Neural crest cell (in vitro differentiated cells): ENCODE measurements around the gene UGT1A9. TPM values are rescaled to one million over a fixed set of nuclear protein-coding genes. Genes with fewer than 3 reads are reported as not detected.

Experiments used
- DNase-seq: peaks from one replicate; pipeline ENCODE4 v3.0.0; 2021; ENCODE audit warnings: low read depth, mixed read lengths, low spot score
- H3K27ac Mint-ChIP-seq: one replicate; pipeline ENCODE4 v1.8.0; 2021; ENCODE audit warnings: mild to moderate bottlenecking, mixed read lengths; ENCODE audit not compliant: unreplicated experiment
- H3K27me3 Mint-ChIP-seq: 2 replicates; pipeline ENCODE4 v1.8.0; 2021; ENCODE audit warnings: low read depth, mild to moderate bottlenecking, mixed read lengths
- H3K36me3 Mint-ChIP-seq: 2 replicates; pipeline ENCODE4 v1.8.0; 2021; ENCODE audit warnings: low read depth, mild to moderate bottlenecking, mixed read lengths
- H3K4me1 Mint-ChIP-seq: 2 replicates; pipeline ENCODE4 v1.8.0; 2021; ENCODE audit warnings: mixed read lengths
- H3K4me3 Mint-ChIP-seq: one replicate; pipeline ENCODE4 v1.8.0; 2021; ENCODE audit warnings: mild to moderate bottlenecking, mixed read lengths
- H3K9me3 Mint-ChIP-seq: 2 replicates; pipeline ENCODE4 v1.8.0; 2021; ENCODE audit warnings: mixed read lengths
- CTCF ChIP-seq: fragments of 200-600 bp; sonication (generic); conservative IDR thresholded peaks from 2 replicates; pipeline ENCODE4 v1.5.0; 2021; ENCODE audit warnings: antibody characterized with exemption, mild to moderate bottlenecking
- total RNA-seq: library from RNA; stranded (reverse); gene quantifications from 2 replicates; pipeline ENCODE4 v1.2.1, GENCODE V29; 2021

Gene UGT1A9
- total RNA-seq, 1 donor from 2014 or later: not detected

- no peak overlapping the region for H3K27ac Mint-ChIP-seq
- TF ChIP-seq CTCF: no peak
- DNase-seq: no peak
- no peaks in the 10 kb centered on the region for H3K27me3 Mint-ChIP-seq
- peaks cover 13% of the 10 kb centered on the region for H3K9me3 Mint-ChIP-seq
- peaks cover 11% of the 10 kb centered on the region for H3K36me3 Mint-ChIP-seq
- peaks cover 7% of the 10 kb centered on the region for H3K4me1 Mint-ChIP-seq
- H3K4me3 Mint-ChIP-seq: no peak overlapping the region
These were observed 83.3 kb downstream of the UGT1A9 start for GRCh38 chr2:233754872-233755611.

GRCh38 chr2:233756429-233757081 is 84.9 kb downstream of the UGT1A9 start:
- Mint-ChIP-seq H3K27ac (no peak overlapping the region), H3K4me3 (no peak overlapping the region), H3K9me3 (peaks cover 10% of the 10 kb centered on the region), H3K27me3 (no peaks in the 10 kb centered on the region), H3K36me3 (peaks cover 6% of the 10 kb centered on the region), H3K4me1 (peaks cover 7% of the 10 kb centered on the region)
- no peak for DNase-seq
- no peak for TF ChIP-seq CTCF

GRCh38 chr2:233758141-233758540 is 86.4 kb downstream of the UGT1A9 start:
- Mint-ChIP-seq H3K4me1 (peaks cover under 1% of the 10 kb centered on the region), H3K4me3 (no peak overlapping the region), H3K27me3 (no peaks in the 10 kb centered on the region), H3K9me3 (peaks cover 3% of the 10 kb centered on the region), H3K36me3 (no peaks in the 10 kb centered on the region), H3K27ac (no peak overlapping the region)
- no peak for TF ChIP-seq CTCF
- DNase-seq: no peak

GRCh38 chr2:233758849-233759248 is 87.2 kb downstream of the UGT1A9 start:
- Mint-ChIP-seq H3K9me3 (peaks cover 3% of the 10 kb centered on the region), H3K4me1 (no peaks in the 10 kb centered on the region), H3K4me3 (no peak overlapping the region), H3K27me3 (no peaks in the 10 kb centered on the region), H3K27ac (no peak overlapping the region), H3K36me3 (no peaks in the 10 kb centered on the region)
- TF ChIP-seq CTCF: no peak
- no peak for DNase-seq

GRCh38 chr2:233760043-233760442 is 88.3 kb downstream of the UGT1A9 start, which contains the start of gene UGT1A1:
Gene UGT1A1 (plus strand): TSS chr2:233760270. CDS start chr2:233760288, 18 bp downstream.
- Mint-ChIP-seq H3K9me3 (no peaks in the 10 kb centered on the region), H3K36me3 (no peaks in the 10 kb centered on the region), H3K27me3 (no peaks in the 10 kb centered on the region), H3K27ac (no peak within 1 kb of the TSS), H3K4me3 (no peak within 1 kb of the TSS), H3K4me1 (no peaks in the 10 kb centered on the region)
- no peak for DNase-seq
- TF ChIP-seq CTCF: no peak
